Mucosa of stomach (tissue), 1 donor: Measurements from ENCODE around the gene SLC2A13.

Source experiments
- H3K27me3 ChIP-seq: one replicate; pipeline ENCODE4 v1.7.0; 2013; ENCODE audit warnings: mild to moderate bottlenecking, low read length; ENCODE audit not compliant: control insufficient read depth, insufficient read depth
- H3K36me3 ChIP-seq: one replicate; pipeline ENCODE4 v1.7.0; 2013; ENCODE audit warnings: low read length; ENCODE audit not compliant: control insufficient read depth, insufficient read depth
- H3K4me1 ChIP-seq: one replicate; pipeline ENCODE4 v1.7.0; 2013; ENCODE audit warnings: mild to moderate bottlenecking, low read length; ENCODE audit not compliant: control insufficient read depth, insufficient read depth
- H3K4me3 ChIP-seq: one replicate; pipeline ENCODE4 v1.7.0; 2013; ENCODE audit warnings: low read length
- H3K9ac ChIP-seq: one replicate; pipeline ENCODE4 v1.7.0; 2013; ENCODE audit warnings: mild to moderate bottlenecking, low read length, moderate library complexity
- H3K9me3 ChIP-seq: one replicate; pipeline ENCODE4 v1.7.0; 2013; ENCODE audit warnings: mild to moderate bottlenecking, low read length, moderate library complexity; ENCODE audit not compliant: control insufficient read depth
- donor health status: Pancreatic carcinoma.

The SLC2A13 gene

DNA sequence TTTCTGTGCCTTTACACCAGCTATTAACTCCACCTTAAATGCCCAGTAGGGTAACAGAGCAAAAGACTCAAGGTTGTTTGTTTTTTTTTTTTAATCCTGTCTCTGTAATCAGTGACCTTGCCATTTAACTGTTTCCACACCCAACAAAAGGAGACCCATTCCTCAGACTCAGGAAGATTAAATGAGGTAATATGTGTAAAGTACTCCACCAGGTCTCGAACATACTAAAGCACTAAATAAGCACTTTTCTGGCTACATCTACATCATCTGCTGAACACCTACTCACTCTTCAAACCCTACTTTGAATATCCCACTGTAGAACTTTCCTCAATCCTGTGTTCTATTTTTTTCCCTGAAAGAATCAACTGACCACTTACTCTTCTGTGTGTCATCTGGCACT, 4.1 kb downstream of the SLC2A13 start:
- Histone ChIP-seq H3K9me3 (no peaks in the 10 kb centered on the region), H3K4me3 (no peak overlapping the region), H3K4me1 (peaks cover 35% of the 10 kb centered on the region), H3K27me3 (no peaks in the 10 kb centered on the region), H3K36me3 (no peaks in the 10 kb centered on the region), H3K9ac (no peak overlapping the region)

DNA sequence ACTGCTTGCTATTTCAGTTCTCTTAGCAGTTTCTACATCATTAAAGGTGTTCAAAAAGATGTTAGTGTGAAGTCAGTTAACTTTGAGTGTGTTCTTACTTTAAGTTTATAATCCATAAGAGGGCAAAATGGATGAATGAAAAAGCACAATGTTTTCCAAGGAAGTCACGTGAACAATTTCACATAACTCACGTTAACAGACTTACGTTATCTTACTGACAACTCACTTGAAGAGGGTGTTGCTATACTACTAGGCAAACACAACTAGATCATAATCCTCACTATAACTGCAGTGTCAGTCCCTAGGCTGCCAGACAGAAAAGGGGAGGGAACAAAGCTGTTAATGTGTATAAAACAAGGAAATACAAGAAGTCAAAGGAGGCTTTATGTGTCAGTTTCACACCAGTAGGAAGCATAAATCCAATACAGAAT, 6.4 kb downstream of the SLC2A13 start:
- Histone ChIP-seq H3K9me3 (no peaks in the 10 kb centered on the region), H3K27me3 (no peaks in the 10 kb centered on the region), H3K4me1 (peaks cover 24% of the 10 kb centered on the region), H3K36me3 (no peaks in the 10 kb centered on the region), H3K9ac (no peak overlapping the region), H3K4me3 (no peak overlapping the region)

DNA sequence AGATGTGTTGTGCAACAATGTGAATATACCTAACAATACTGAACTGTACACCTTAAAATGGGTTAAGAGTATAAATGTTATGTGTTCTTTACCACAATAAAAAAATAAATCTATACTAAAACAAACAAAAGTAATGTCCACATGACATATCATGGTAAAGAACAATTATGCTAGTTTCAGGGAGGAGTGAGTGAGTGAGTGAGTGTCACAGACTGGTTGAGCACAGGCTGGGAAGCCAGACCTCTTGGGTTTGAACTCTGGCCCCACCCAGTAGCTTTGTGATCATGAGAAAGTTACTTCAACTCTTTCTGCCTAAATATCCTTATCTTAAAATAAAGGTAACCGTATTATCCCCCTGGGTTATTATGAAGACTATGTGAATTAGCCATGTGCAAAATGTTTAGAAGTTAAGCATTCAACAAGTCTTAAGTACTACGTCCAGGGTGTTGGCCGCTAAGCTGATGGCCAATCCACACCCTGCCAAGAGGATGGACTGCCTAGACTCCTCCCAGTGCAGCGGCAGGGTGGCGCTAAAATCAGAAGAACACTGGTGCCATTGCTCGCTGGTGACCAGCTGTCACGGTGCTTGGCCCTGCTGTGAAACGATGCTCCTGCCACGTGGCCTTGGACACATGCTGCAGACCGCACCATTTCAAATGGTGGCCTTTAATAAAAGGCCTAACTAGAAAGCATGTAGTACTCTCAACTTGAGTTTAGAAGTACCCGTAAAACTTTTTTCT, 7.3 kb downstream of the SLC2A13 start:
- no peaks in the 10 kb centered on the region for H3K9me3 ChIP-seq

DNA sequence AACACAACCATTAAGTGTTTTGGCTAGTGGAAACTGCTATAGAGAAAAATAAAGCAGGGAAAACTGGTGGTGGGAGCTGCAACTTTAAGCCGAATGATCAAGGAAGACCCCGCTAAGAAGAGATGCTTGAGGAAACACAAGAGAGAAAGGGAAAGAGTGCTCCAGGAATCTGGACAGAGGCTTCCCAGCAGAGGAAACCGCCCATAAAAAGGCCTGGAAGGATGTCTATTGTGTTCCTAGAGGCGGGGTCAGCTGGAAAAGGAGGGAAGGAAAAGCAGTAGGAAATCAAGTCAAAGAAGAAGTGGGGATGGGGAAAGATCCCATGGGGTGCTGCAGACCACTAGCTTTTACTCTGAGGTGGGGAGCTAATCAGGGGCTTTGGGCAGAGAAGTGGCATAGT, 12.4 kb downstream of the SLC2A13 start:
- no peaks in the 10 kb centered on the region for H3K4me1 ChIP-seq
- no peaks in the 10 kb centered on the region for H3K9me3 ChIP-seq
- H3K9ac ChIP-seq: no peak overlapping the region
- no peaks in the 10 kb centered on the region for H3K27me3 ChIP-seq
- no peaks in the 10 kb centered on the region for H3K36me3 ChIP-seq
- no peak overlapping the region for H3K4me3 ChIP-seq

More for the DNA sequence above, 7.3 kb downstream of the SLC2A13 start:
- Histone ChIP-seq H3K4me1 (peaks cover 18% of the 10 kb centered on the region), H3K4me3 (no peak overlapping the region), H3K27me3 (no peaks in the 10 kb centered on the region), H3K36me3 (no peaks in the 10 kb centered on the region), H3K9ac (no peak overlapping the region)

DNA sequence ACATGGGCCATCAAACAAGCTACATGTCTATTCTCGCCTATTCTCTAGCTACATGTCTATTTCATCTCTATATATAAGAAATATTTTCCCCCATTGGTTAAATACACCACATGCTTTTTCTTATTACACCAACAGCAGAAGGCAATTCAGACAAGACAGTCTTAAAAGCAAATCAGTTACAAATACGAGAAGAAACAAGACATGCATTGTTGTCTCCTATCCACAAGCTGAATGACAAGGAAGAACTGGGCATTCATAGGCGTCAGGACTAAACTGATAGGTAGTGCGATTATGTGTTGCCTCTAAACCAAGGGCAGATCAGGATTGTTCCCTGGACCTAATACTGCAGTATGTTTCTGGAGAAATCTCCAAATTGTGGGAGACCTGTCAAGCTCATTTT, 19.4 kb downstream of the SLC2A13 start:
- Histone ChIP-seq H3K4me3 (no peak overlapping the region), H3K27me3 (no peaks in the 10 kb centered on the region), H3K9ac (no peak overlapping the region), H3K4me1 (no peaks in the 10 kb centered on the region), H3K9me3 (no peaks in the 10 kb centered on the region), H3K36me3 (no peaks in the 10 kb centered on the region)

DNA sequence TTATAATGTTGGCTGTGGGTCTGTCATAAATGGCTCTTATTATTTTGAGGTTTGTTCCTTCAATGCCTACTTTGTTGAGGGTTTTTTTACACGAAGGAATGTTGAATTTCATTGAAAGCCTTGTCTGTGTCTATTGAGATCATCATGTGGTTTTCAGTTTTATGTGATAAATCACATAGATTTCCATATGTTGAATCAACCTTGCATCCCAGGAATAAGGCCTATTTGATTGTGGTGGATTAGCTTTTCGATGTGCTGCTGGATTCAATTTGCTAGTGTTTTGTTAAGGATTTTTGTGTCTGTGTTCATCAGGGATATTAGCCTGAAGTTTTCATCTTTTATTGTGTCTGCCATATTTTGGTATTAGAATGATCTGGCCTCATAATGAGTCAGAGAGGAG, 27.6 kb downstream of the SLC2A13 start:
- H3K9ac ChIP-seq: no peak overlapping the region

DNA sequence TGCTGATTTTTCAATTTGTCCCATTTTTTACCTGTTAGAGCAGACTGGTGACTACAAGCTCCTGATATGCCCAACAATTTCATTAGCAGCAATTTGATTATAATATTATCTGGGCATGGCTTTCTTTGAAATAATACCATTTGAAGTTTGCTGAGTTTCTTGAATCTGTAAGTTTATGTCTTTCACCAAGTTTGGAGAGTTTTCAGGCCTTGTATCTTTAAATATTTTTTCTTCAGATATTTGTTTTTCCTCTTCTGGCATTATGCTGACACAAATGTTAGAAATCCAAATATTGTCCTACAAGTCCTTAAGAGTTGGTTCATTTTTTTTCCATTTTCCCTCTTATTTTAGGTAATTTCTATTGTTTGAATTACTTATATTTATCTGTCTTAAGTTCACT, 30.4 kb downstream of the SLC2A13 start:
- H3K4me3 ChIP-seq: no peak overlapping the region
- no peaks in the 10 kb centered on the region for H3K27me3 ChIP-seq
- no peaks in the 10 kb centered on the region for H3K9me3 ChIP-seq

More for the DNA sequence above, 27.6 kb downstream of the SLC2A13 start:
- H3K9me3 ChIP-seq: no peaks in the 10 kb centered on the region
- H3K36me3 ChIP-seq: no peaks in the 10 kb centered on the region
- H3K4me1 ChIP-seq: no peaks in the 10 kb centered on the region
- no peak overlapping the region for H3K4me3 ChIP-seq
- no peaks in the 10 kb centered on the region for H3K27me3 ChIP-seq

DNA sequence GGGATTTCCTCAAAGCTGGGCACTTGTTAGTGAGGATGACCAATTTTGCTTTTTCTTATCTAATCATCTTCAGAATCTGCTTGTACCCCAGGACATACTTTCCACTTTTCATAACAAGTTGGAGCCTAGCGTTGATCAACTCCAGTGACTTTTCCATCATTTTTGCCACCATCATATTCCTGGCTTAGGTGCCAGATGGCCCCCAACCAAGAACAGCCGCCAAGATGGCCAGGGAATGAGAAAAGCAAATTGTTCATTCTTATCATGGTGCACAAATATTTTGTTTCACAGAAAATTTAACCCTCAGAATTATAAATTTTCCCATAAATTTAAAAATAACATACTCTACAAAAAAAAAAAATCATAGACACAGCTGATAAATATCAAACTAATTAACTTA, 37.5 kb downstream of the SLC2A13 start:
- H3K9me3 ChIP-seq: no peaks in the 10 kb centered on the region
- H3K36me3 ChIP-seq: no peaks in the 10 kb centered on the region
- H3K4me1 ChIP-seq: no peaks in the 10 kb centered on the region
- no peaks in the 10 kb centered on the region for H3K27me3 ChIP-seq
- no peak overlapping the region for H3K9ac ChIP-seq
- no peak overlapping the region for H3K4me3 ChIP-seq

More for the DNA sequence above, 30.4 kb downstream of the SLC2A13 start:
- H3K4me1 ChIP-seq: no peaks in the 10 kb centered on the region
- no peaks in the 10 kb centered on the region for H3K36me3 ChIP-seq
- H3K9ac ChIP-seq: no peak overlapping the region

DNA sequence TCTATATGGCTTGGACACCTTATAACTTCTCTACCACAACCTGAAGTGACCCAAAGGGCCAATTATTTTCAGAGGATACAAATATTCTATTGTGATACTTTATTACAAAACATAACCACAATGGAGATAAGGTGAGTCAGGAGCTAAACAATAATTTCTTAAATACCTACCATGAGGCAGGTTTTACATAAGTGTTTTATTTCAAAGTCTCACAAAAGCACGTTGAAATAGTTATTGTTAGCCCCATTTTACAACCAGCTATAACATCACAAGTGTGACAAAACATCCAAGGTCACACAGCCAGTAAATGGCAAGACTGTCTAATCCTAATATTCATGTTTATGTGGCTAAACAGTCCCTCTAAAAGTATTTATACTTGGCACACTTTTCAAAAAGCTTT, 40.2 kb downstream of the SLC2A13 start:
- H3K4me1 ChIP-seq: no peaks in the 10 kb centered on the region
- H3K4me3 ChIP-seq: no peak overlapping the region
- no peaks in the 10 kb centered on the region for H3K36me3 ChIP-seq
- H3K27me3 ChIP-seq: no peaks in the 10 kb centered on the region
- H3K9ac ChIP-seq: no peak overlapping the region
- H3K9me3 ChIP-seq: no peaks in the 10 kb centered on the region

DNA sequence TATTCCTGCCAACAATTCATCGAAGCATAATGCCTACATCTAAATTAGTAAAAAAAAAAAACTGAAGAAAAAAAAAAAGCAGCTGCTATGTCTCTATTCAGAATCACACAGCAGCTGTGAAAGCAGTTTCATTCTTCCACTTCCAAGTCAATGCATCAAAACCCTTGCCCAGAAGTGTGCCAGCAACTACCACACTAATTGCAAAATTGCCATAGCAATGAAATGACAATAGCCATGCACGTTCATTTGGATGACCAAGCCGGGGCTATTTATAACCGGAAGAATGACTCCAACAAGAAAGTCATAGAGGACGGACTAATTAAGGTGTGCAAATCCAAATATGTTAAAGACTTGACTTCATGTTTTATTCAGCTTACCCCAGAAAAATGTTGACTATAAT, 42.5 kb downstream of the SLC2A13 start:
- Histone ChIP-seq H3K4me1 (no peaks in the 10 kb centered on the region), H3K27me3 (no peaks in the 10 kb centered on the region), H3K9ac (no peak overlapping the region), H3K9me3 (no peaks in the 10 kb centered on the region), H3K4me3 (no peak overlapping the region), H3K36me3 (no peaks in the 10 kb centered on the region)

DNA sequence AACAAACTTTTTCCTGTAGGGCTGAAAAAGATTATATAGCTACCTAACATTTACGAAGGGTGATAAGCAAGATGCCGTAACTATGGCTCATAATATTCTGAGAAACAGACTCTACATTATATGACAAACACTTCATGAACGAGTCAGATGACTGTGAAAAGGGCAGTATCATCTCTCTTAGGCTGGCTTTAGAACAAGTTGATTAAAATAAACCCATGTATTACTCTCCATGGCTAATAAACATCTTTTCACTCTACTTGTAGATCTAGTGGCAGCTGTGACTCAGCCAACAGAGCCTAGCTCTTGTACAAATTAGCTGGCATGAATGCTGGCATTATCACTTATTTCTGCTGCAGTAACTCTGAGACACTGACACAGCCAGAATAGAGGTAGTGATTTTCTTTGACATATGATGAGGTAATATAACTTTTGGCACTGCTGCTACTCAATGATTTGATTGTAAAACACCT, 47.1 kb downstream of the SLC2A13 start:
- no peaks in the 10 kb centered on the region for H3K9me3 ChIP-seq
- H3K36me3 ChIP-seq: no peaks in the 10 kb centered on the region
- no peaks in the 10 kb centered on the region for H3K4me1 ChIP-seq
- no peak overlapping the region for H3K4me3 ChIP-seq
- H3K9ac ChIP-seq: no peak overlapping the region
- no peaks in the 10 kb centered on the region for H3K27me3 ChIP-seq

DNA sequence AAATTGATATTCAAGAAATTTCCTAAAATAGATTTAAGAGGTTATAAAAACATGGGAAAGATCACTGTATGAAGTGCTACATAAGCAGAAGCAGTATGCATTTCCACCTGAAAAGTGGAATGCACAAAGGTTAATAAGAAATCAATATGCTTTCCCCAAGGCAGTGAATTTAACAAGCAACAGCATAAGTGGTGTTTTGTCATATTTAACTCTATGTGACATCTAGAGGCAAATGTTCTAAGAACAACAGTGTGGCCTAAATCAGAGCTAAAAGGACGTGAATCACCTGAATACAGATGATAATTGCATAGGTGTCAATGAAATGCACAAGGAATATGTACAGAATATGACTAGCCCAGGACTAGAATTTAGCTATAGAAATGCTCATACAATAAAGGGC, 49.5 kb downstream of the SLC2A13 start:
- no peak overlapping the region for H3K9ac ChIP-seq
- H3K36me3 ChIP-seq: no peaks in the 10 kb centered on the region
- no peaks in the 10 kb centered on the region for H3K9me3 ChIP-seq
- H3K27me3 ChIP-seq: no peaks in the 10 kb centered on the region
- H3K4me3 ChIP-seq: no peak overlapping the region
- H3K4me1 ChIP-seq: no peaks in the 10 kb centered on the region

DNA sequence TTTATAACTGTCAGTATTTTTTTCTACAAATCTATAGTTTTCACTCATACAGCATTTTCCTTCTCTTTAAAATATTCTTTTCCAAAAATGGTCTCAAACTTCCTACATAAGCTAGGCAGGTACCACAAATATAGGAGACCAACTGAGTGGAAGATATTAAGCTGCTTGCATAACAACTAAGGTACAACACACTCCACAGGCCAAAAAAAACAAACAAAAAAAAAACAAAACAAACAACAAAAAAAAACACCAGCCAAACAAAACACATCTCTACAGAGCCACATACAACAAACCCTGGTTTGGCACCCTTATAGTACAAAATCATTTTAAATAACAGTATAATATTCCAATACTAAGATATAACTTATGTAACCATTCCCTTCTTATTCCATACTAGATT, 50.1 kb downstream of the SLC2A13 start:
- no peak overlapping the region for H3K4me3 ChIP-seq
- H3K4me1 ChIP-seq: no peaks in the 10 kb centered on the region
- H3K9me3 ChIP-seq: no peaks in the 10 kb centered on the region
- no peak overlapping the region for H3K9ac ChIP-seq
- no peaks in the 10 kb centered on the region for H3K36me3 ChIP-seq
- no peaks in the 10 kb centered on the region for H3K27me3 ChIP-seq
